HepG2 (cell line): ENCODE results near the gene AHNAK. TPM values are rescaled to one million over a fixed set of nuclear protein-coding genes. Genes with fewer than 3 reads are reported as not detected.

ENCODE experiments used
- GLI4 ChIP-seq: sonication (generic); formaldehyde crosslinking; IDR thresholded peaks from 2 replicates; pipeline ENCODE4 v1.5.1; 2020; ENCODE audit warnings: missing genetic modification reagents, mild to moderate bottlenecking, moderate library complexity, borderline replicate concordance
- HMG20A ChIP-seq: IDR thresholded peaks from 2 replicates; pipeline ENCODE4 v1.6.1; 2016; ENCODE audit warnings: borderline replicate concordance
- PITX1 ChIP-seq: sonication (generic); formaldehyde crosslinking; IDR thresholded peaks from 2 replicates; pipeline ENCODE4 v1.5.1; 2020; ENCODE audit warnings: mild to moderate bottlenecking, missing genetic modification reagents
- PTBP1 ChIP-seq: fragments of 200-400 bp; formaldehyde crosslinking; IDR thresholded peaks from 2 replicates; pipeline ENCODE4 v1.6.1; 2018; ENCODE audit warnings: low read length, low read depth; ENCODE audit not compliant: poor library complexity, severe bottlenecking
- REXO4 ChIP-seq: sonication (generic); formaldehyde crosslinking; IDR thresholded peaks from 2 replicates; pipeline ENCODE4 v1.8.0; 2022; ENCODE audit warnings: missing genetic modification reagents, mild to moderate bottlenecking, borderline replicate concordance
- ZKSCAN1 ChIP-seq: fragments of 150-350 bp; IDR thresholded peaks from 2 replicates; pipeline ENCODE4 v1.6.1; 2014; ENCODE audit warnings: low read length
- ZMYM3 ChIP-seq: sonication (generic); formaldehyde crosslinking; IDR thresholded peaks from 2 replicates; pipeline ENCODE4 v1.5.1; 2020; ENCODE audit warnings: mild to moderate bottlenecking, missing genetic modification reagents
- ZNF232 ChIP-seq: sonication (generic); formaldehyde crosslinking; IDR thresholded peaks from 2 replicates; pipeline ENCODE4 v1.4.0; 2020; ENCODE audit warnings: missing genetic modification reagents, borderline replicate concordance
- ZNF674 ChIP-seq: sonication (generic); formaldehyde crosslinking; IDR thresholded peaks from 2 replicates; pipeline ENCODE4 v1.5.0; 2020; ENCODE audit warnings: low read depth, mild to moderate bottlenecking, missing genetic modification reagents
- ZNF713 ChIP-seq: sonication (generic); formaldehyde crosslinking; IDR thresholded peaks from 2 replicates; pipeline ENCODE4 v1.4.0; 2020; ENCODE audit warnings: mild to moderate bottlenecking, missing genetic modification reagents
- ZNF776 ChIP-seq: sonication (generic); formaldehyde crosslinking; IDR thresholded peaks from 2 replicates; pipeline ENCODE4 v1.4.0; 2020; ENCODE audit warnings: mild to moderate bottlenecking, missing genetic modification reagents
- ZNF83 ChIP-seq: sonication (generic); formaldehyde crosslinking; IDR thresholded peaks from 2 replicates; pipeline ENCODE4 v1.4.0; 2020; ENCODE audit warnings: missing genetic modification reagents, mild to moderate bottlenecking, borderline replicate concordance
- polyA plus RNA-seq, 8 experiments: library from polyadenylated mRNA; depleted of rRNA in 3 of 8; stranded (reverse) in 7 of 8; unstranded in 1 of 8; fragments of >200 nt; fragmentation: Illumina TruSeq in 4 of 8; extraction: Trizol in 4 of 8; gene quantifications; 2 replicates each; pipeline versions ENCODE4 v1.2.1 to v1.2.3, GENCODE V29; 2011 to 2016; ENCODE audit warnings: low read depth in 4 of 8, missing spikeins in 1 of 8, mixed read lengths in 1 of 8; ENCODE audit not compliant: insufficient read depth in 1 of 8
- total RNA-seq, 5 experiments: library from RNA; depleted of rRNA; stranded (reverse); fragments of >200 nt; fragmentation: Illumina TruSeq; extraction: Trizol; gene quantifications; 2 replicates each; pipeline ENCODE4 v1.2.3, GENCODE V29; 2016; ENCODE audit warnings: low read depth in 1 of 5
- TF ChIP-seq, protein P1 (sequence below): sonication (generic); formaldehyde crosslinking; IDR thresholded peaks from 2 replicates; pipeline ENCODE4 v1.4.0; 2020; ENCODE audit warnings: missing genetic modification reagents, borderline replicate concordance
- TF ChIP-seq, protein P2 (sequence below): fragments of 450-650 bp; IDR thresholded peaks from 2 replicates; pipeline ENCODE4 v1.6.1; 2017; ENCODE audit warnings: mild to moderate bottlenecking
- TF ChIP-seq, protein P3 (sequence below): sonication (generic); formaldehyde crosslinking; IDR thresholded peaks from 2 replicates; pipeline ENCODE4 v1.8.1; 2023; ENCODE audit warnings: mild to moderate bottlenecking, missing genetic modification reagents
- TF ChIP-seq, protein P4 (sequence below): sonication (generic); formaldehyde crosslinking; IDR thresholded peaks from 2 replicates; pipeline ENCODE4 v1.5.0; 2020; ENCODE audit warnings: missing genetic modification reagents, mild to moderate bottlenecking, borderline replicate concordance
- TF ChIP-seq, protein P5 (sequence below): sonication (generic); formaldehyde crosslinking; IDR thresholded peaks from 2 replicates; pipeline ENCODE4 v1.4.0; 2020; ENCODE audit warnings: missing genetic modification reagents

The AHNAK gene
- total and polyA plus RNA-seq, 2 of the 13 experiments (the other 11 are each of a cell fraction or from before 2014, with no cell fraction given), result 23.4 to 25.0 TPM

DNA sequence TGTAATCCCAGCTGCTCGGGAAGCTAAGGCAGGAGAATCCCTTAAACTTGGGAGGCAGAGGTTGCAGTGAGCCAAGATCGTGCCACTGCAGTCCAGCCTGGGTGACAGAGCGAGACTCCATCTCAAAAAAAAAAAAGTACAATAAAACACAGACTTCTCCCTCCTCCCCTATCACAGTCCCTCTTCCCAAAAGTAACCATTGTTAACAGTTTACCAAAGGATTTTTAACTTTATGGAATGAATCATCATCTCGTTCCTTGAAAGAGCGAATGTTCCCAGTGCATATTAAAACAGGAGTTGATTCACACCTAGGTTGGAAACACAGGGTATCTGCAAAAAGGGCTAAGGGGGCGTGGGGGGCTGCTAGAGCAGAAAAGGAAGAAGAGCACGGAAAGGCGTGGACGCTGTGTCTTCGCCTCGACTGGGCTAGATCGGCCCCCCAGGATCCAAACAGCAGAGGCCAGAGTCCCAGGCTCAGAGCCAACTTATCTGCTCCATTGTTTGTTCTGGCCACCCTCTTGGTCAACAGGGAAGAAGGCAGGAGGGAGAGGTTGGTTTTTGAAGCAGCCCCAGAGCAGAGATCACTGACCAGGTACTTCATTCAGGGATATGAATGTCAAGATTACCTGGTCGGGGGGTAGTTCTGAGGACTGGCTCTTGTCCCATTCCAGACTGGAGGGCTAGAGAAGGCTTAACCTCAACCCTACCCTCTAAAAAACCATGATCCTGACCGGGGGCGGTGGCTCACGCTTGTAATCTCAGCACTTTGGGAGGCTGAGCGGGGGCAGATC lies 2.1 kb upstream of the AHNAK start (continued):
- no peak for TF ChIP-seq ZKSCAN1
- TF ChIP-seq ZNF83, result no peak
- no peak for TF ChIP-seq ZNF674 (CRISPR knock-in tag)
- peak; percentile 37; the same call in 1 of the 2 replicates for TF ChIP-seq HMG20A (CRISPR knock-in tag)
- no peak for TF ChIP-seq ZNF232 (CRISPR knock-in tag)
- TF ChIP-seq, protein P1, sequence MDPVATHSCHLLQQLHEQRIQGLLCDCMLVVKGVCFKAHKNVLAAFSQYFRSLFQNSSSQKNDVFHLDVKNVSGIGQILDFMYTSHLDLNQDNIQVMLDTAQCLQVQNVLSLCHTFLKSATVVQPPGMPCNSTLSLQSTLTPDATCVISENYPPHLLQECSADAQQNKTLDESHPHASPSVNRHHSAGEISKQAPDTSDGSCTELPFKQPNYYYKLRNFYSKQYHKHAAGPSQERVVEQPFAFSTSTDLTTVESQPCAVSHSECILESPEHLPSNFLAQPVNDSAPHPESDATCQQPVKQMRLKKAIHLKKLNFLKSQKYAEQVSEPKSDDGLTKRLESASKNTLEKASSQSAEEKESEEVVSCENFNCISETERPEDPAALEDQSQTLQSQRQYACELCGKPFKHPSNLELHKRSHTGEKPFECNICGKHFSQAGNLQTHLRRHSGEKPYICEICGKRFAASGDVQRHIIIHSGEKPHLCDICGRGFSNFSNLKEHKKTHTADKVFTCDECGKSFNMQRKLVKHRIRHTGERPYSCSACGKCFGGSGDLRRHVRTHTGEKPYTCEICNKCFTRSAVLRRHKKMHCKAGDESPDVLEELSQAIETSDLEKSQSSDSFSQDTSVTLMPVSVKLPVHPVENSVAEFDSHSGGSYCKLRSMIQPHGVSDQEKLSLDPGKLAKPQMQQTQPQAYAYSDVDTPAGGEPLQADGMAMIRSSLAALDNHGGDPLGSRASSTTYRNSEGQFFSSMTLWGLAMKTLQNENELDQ (CRISPR knock-in tag), result no peak
- TF ChIP-seq, protein P2, sequence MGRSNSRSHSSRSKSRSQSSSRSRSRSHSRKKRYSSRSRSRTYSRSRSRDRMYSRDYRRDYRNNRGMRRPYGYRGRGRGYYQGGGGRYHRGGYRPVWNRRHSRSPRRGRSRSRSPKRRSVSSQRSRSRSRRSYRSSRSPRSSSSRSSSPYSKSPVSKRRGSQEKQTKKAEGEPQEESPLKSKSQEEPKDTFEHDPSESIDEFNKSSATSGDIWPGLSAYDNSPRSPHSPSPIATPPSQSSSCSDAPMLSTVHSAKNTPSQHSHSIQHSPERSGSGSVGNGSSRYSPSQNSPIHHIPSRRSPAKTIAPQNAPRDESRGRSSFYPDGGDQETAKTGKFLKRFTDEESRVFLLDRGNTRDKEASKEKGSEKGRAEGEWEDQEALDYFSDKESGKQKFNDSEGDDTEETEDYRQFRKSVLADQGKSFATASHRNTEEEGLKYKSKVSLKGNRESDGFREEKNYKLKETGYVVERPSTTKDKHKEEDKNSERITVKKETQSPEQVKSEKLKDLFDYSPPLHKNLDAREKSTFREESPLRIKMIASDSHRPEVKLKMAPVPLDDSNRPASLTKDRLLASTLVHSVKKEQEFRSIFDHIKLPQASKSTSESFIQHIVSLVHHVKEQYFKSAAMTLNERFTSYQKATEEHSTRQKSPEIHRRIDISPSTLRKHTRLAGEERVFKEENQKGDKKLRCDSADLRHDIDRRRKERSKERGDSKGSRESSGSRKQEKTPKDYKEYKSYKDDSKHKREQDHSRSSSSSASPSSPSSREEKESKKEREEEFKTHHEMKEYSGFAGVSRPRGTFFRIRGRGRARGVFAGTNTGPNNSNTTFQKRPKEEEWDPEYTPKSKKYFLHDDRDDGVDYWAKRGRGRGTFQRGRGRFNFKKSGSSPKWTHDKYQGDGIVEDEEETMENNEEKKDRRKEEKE, result no peak
- no peak for TF ChIP-seq PTBP1
- TF ChIP-seq, protein P3, sequence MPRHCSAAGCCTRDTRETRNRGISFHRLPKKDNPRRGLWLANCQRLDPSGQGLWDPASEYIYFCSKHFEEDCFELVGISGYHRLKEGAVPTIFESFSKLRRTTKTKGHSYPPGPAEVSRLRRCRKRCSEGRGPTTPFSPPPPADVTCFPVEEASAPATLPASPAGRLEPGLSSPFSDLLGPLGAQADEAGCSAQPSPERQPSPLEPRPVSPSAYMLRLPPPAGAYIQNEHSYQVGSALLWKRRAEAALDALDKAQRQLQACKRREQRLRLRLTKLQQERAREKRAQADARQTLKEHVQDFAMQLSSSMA (CRISPR knock-in tag), result no peak
- peak; percentile 77 for TF ChIP-seq PITX1 (CRISPR knock-in tag)
- TF ChIP-seq, protein P4, sequence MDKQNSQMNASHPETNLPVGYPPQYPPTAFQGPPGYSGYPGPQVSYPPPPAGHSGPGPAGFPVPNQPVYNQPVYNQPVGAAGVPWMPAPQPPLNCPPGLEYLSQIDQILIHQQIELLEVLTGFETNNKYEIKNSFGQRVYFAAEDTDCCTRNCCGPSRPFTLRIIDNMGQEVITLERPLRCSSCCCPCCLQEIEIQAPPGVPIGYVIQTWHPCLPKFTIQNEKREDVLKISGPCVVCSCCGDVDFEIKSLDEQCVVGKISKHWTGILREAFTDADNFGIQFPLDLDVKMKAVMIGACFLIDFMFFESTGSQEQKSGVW (CRISPR knock-in tag), result no peak
- peak; percentile 82 for TF ChIP-seq ZMYM3
- no peak for TF ChIP-seq REXO4
- TF ChIP-seq, protein P5, sequence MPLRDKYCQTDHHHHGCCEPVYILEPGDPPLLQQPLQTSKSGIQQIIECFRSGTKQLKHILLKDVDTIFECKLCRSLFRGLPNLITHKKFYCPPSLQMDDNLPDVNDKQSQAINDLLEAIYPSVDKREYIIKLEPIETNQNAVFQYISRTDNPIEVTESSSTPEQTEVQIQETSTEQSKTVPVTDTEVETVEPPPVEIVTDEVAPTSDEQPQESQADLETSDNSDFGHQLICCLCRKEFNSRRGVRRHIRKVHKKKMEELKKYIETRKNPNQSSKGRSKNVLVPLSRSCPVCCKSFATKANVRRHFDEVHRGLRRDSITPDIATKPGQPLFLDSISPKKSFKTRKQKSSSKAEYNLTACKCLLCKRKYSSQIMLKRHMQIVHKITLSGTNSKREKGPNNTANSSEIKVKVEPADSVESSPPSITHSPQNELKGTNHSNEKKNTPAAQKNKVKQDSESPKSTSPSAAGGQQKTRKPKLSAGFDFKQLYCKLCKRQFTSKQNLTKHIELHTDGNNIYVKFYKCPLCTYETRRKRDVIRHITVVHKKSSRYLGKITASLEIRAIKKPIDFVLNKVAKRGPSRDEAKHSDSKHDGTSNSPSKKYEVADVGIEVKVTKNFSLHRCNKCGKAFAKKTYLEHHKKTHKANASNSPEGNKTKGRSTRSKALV (CRISPR knock-in tag), result no peak
- TF ChIP-seq GLI4, result no peak
- no peak for TF ChIP-seq ZNF713 (CRISPR knock-in tag)
- TF ChIP-seq ZNF776 (CRISPR knock-in tag), result no peak
